Heart right ventricle (tissue), 16 donors: ENCODE measurements around the gene PICALM. TPM values are rescaled to one million over a fixed set of nuclear protein-coding genes. Genes with fewer than 3 reads are reported as not detected.

ENCODE experiments used
- ATAC-seq, 8 donors: fragments of 200-7000 bp; cut with Tn5 transposase; one replicate each; pipeline ENCODE4 v1.9.1; 2020; ENCODE audit warnings: mild to moderate bottlenecking in 8 of 8, moderate library complexity in 8 of 8, moderate number of reproducible peaks in 1 of 8
- DNase-seq, 2 donors: peaks; one replicate each; pipeline ENCODE4 v3.0.0-alpha.2; 2020
- H3K27ac ChIP-seq, 10 donors: fragments of 200-600 bp; sonication (generic) in 2 of 10; one replicate each; pipeline versions ENCODE4 v1.5.0 to v1.8.0; 2020 to 2022; ENCODE audit warnings: mild to moderate bottlenecking in 3 of 10
- H3K27me3 ChIP-seq, 7 donors: fragments of 200-600 bp; one replicate each; pipeline ENCODE4 v1.8.0; 2021 to 2022; ENCODE audit warnings: mild to moderate bottlenecking in 2 of 7
- H3K36me3 ChIP-seq, 9 donors: fragments of 200-600 bp; sonication (generic) in 1 of 9; one replicate each; pipeline versions ENCODE4 v1.5.0 to v1.8.0; 2020 to 2022; ENCODE audit warnings: mild to moderate bottlenecking in 2 of 9
- H3K4me1 ChIP-seq, 9 donors: fragments of 200-600 bp; sonication (generic) in 1 of 9; one replicate each; pipeline versions ENCODE4 v1.5.0 to v1.8.0; 2020 to 2022; ENCODE audit warnings: mild to moderate bottlenecking in 4 of 9
- H3K4me3 ChIP-seq, 10 donors: fragments of 200-600 bp; sonication (generic) in 2 of 10; one replicate each; pipeline versions ENCODE4 v1.5.0 to v1.8.0; 2020 to 2022; ENCODE audit warnings: mild to moderate bottlenecking in 7 of 10, moderate library complexity in 2 of 10
- H3K9me3 ChIP-seq, 11 donors: fragments of 200-600 bp in 10 of 11; sonication (generic) in 2 of 11; one replicate each; pipeline versions ENCODE4 v1.5.0 to v1.8.0; 2013 to 2022; ENCODE audit warnings: mild to moderate bottlenecking in 2 of 11, control low read depth in 1 of 11, moderate library complexity in 1 of 11
- CTCF ChIP-seq, 9 donors: fragments of 200-600 bp; sonication (generic) in 2 of 9; IDR thresholded peaks; one replicate each; pipeline versions ENCODE4 v1.5.0 to v1.8.0; 2021 to 2022; ENCODE audit warnings: antibody characterized with exemption in 9 of 9, mild to moderate bottlenecking in 5 of 9, moderate library complexity in 1 of 9
- WGBS, 2 donors: extraction: QIAGEN DNeasy Blood & Tissue Kit; methylation state at CpG; one replicate each; pipeline ENCODE4 v1.1.7; 2013; ENCODE audit warnings: inconsistent platforms in 1 of 2; 5-methylcytosine and 5-hydroxymethylcytosine counted together
- intact Hi-C, 10 donors: fragments of 100-400 bp; cut with DNase I; formaldehyde crosslinking; loops; one replicate each; pipeline versions ENCODE4 v1.11.1 to v1.14.2; 2022
- polyA plus RNA-seq, 2 donors: library from polyadenylated mRNA; stranded (reverse); fragments of 200-250 nt; gene quantifications; one replicate each; pipeline ENCODE4 v1.2.3, GENCODE V29; 2013
- total RNA-seq, 10 donors: library from RNA; stranded (reverse); fragmentation: NEBNext Ultra II Directional in 3 of 10; extraction: Animal tissue kit (Norgen Biotek cat#: 25700) in 3 of 10; gene quantifications; one replicate each; pipeline versions ENCODE4 v1.2.1 to v1.2.4, GENCODE V29; 2021 to 2023
- donor health status: Arrhythmogenic right ventricular cardiomyopathy.
- donor health status: ischemic (EF 13 %, LVEDD 7.1; RV severe dilation, severe dysfunction).
- donor health status: healthy with polysubstance abuse.
- donor health status: DM: no; HTN: yes; CAD: no.
- donor health status: DM: no; HTN: no; CAD: no.
- donor health status: ischemic (EF 25% LVEDD 6.9; RV normal size, moderate dysfunction).
- donor health status: ischemic (EF 25% LVEDD 5.7; RV mildly dilated, moderate dysfunction).
- donor health status: healthy.
- donor health status: DM: yes; HTN: yes; CAD: no.
- donor health status: Ischemic cardiomyopathy.
- donor health status: ischemic (EF 35%, LVEDD 5.7; RV mildly dilated, moderate dysfunction).
- donor health status: nonischemic (EF 11% LVEDD 7.7; RV severe dilation, severe dysfunction).
- donor health status: DM: yes; HTN: yes; CAD: no.
- donor health status: PGD.
- donor health status: ischemic (EF 29% LVEDD 5.4; RV normal size, mild dysfunction).
- donor health status: nonischemic (EF 23%, LVEDD 6.1; RV moderate dilation, normal function).

Gene PICALM
- total and polyA plus RNA-seq, 12 donors = 40.7 to 206 (median 161) TPM

GRCh38 chr11:86047275-86047991 lies 21.5 kb downstream of the PICALM start:
- H3K4me3 ChIP-seq = no peak overlapping the region
- peak overlapping the region in 2 of 10 donors; percentile 6 to 27 for H3K27ac ChIP-seq
- ATAC-seq = peak in 1 of 8 donors; percentile 24
- no peaks in the 10 kb centered on the region for H3K9me3 ChIP-seq
- 79 to 87% methylated on average over 10 of the region's 10 CpGs for WGBS, 2 donors
- intact Hi-C loops = loop anchor here in 2 of 10 donors (10.0 kb wide), 1 partner anchor 147 kb away; no protein-coding TSS in a partner anchor
- no peaks in the 10 kb centered on the region for H3K36me3 ChIP-seq
- no peak for DNase-seq
- TF ChIP-seq CTCF (IDR thresholded peaks at IDR 0.05) = no peak
- H3K4me1 ChIP-seq = peaks cover 0 to 100% (median 86%) of the 10 kb centered on the region in 9 donors
- no peaks in the 10 kb centered on the region for H3K27me3 ChIP-seq

GRCh38 chr11:86046116-86046515 lies 22.8 kb downstream of the PICALM start:
- H3K36me3 ChIP-seq = no peaks in the 10 kb centered on the region
- no peaks in the 10 kb centered on the region for H3K27me3 ChIP-seq
- H3K9me3 ChIP-seq = no peaks in the 10 kb centered on the region
- intact Hi-C loops = loop anchor here in 2 of 10 donors (10.0 kb wide), 1 partner anchor 149 kb away; no protein-coding TSS in a partner anchor
- peak overlapping the region in 1 of 10 donors; percentile 29 for H3K27ac ChIP-seq
- no peak for TF ChIP-seq CTCF (IDR thresholded peaks at IDR 0.05)
- 74 to 89% methylated on average over 1 of the region's 1 CpG for WGBS, 2 donors
- peaks cover 0 to 100% (median 88%) of the 10 kb centered on the region in 9 donors for H3K4me1 ChIP-seq
- DNase-seq (no peak), ATAC-seq (no peak)
- no peak overlapping the region for H3K4me3 ChIP-seq

DNA sequence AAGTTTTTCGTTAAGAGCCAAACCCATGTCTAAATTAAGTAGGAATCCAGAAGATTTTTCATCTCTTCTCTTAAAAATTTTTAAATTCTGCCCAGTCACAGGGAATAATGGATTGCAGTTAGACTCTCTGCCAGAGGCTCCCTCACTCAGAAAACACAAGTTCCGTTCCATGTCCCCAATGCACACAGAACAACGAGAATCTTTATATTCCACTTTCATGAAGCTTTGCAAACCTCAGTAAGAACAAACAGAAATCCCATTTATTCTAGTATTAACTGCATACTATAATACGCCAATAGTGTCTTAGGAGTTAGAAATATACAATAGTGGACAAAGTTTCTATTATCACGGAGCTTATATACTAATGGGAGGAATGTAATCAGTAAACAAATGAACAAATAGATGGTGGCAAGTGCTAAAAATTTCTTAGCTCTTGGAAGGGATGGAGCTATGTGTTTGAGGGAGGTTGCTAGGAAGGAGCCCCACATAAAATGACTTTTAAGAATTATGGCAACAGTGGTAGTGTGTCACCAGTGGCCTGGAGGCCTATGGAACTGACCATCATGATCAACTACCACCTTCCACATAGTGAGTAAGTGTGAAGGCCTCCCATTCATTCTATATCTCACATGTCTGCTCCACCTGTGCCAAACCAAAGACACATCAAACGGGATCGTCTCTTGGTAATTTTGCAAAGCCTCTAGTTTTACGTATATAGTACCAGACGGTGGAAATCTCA lies 24.9 kb downstream of the PICALM start:
- DNase-seq (no peak), ATAC-seq (no peak)
- no peaks in the 10 kb centered on the region for H3K27me3 ChIP-seq
- H3K27ac ChIP-seq = peak overlapping the region in 5 of 10 donors; percentile 12 to 79 (median 72)
- intact Hi-C loops = loop anchor here (2.0 to 10.0 kb wide), 6 partner anchors 19 to 151 kb away; no protein-coding TSS in a partner anchor
- H3K36me3 ChIP-seq = no peaks in the 10 kb centered on the region
- H3K9me3 ChIP-seq = no peaks in the 10 kb centered on the region
- 72 to 74% methylated on average over 9 of the region's 9 CpGs for WGBS, 2 donors
- H3K4me3 ChIP-seq = no peak overlapping the region
- no peak for TF ChIP-seq CTCF (IDR thresholded peaks at IDR 0.05)
- H3K4me1 ChIP-seq = peaks cover 0 to 100% (median 89%) of the 10 kb centered on the region in 9 donors

DNA sequence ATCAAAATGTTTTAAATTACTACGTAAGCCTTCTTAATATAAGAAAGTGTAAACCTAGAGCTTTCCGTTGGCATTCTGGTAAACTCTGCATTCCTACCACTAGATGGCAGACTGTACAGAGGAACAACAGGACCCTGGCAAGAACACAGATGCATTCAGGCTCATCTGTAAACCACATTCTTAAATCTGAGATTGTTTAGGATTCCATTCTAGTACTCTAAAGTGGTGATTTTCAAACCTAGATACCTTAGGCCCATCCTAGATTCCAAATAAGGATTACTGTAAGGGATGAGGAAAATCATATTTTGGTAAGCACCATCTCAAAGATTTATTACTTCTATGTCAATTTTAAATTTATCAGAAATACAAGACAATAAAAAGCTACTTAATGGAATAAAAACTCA lies 26.9 kb downstream of the PICALM start:
- peaks cover 0 to 95% (median 75%) of the 10 kb centered on the region in 9 donors for H3K4me1 ChIP-seq
- H3K36me3 ChIP-seq = peaks cover 0 to 3% (median 0%) of the 10 kb centered on the region in 9 donors
- no peaks in the 10 kb centered on the region for H3K9me3 ChIP-seq
- peak; percentile 75 to 94 (median 90) for TF ChIP-seq CTCF (IDR thresholded peaks at IDR 0.05)
- DNase-seq (peak in 1 of 2 donors; percentile 89), ATAC-seq (peak; percentile 69 to 94 (median 86))
- intact Hi-C loops = loop anchor here (2.0 to 10.0 kb wide), 7 partner anchors 21 to 153 kb away; partner anchors contain the start of gene PICALM (in 1 of the 10)
- H3K27ac ChIP-seq = peak overlapping the region in 8 of 10 donors; percentile 2 to 79 (median 61)
- WGBS, 2 donors = 0% methylated on average over 2 of the region's 2 CpGs
- no peaks in the 10 kb centered on the region for H3K27me3 ChIP-seq
- peak overlapping the region in 7 of 10 donors; percentile 2 to 42 (median 30) for H3K4me3 ChIP-seq
